Measurements from ENCODE around the gene EIF3L.

The EIF3L gene

GRCh38 chr22:37830093-37830842 lies 19.0 kb upstream of the EIF3L start:
- H3K27me3 ChIP-seq (replicated peaks; ENCODE audit: control insufficient read depth, insufficient read depth, low read length): no peaks in the 10 kb centered on the region
- no peak for TF ChIP-seq CTCF (IDR thresholded peaks at IDR 0.05; ENCODE audit: insufficient read depth, low read length, poor library complexity, severe bottlenecking)
- H3K36me3 ChIP-seq (ENCODE audit: control insufficient read depth, insufficient read depth, low read length): peaks cover 23% of the 10 kb centered on the region
- H3K4me3 ChIP-seq (replicated peaks; ENCODE audit: low read depth, low read length): no peak overlapping the region
- DNase-seq (ENCODE audit: extremely low read depth, insufficient read length): no peak

GRCh38 chr22:37831472-37831871 lies 17.7 kb upstream of the EIF3L start:
- no peak for TF ChIP-seq CTCF (IDR thresholded peaks at IDR 0.05; ENCODE audit: insufficient read depth, low read length, poor library complexity, severe bottlenecking)
- Histone ChIP-seq H3K4me3 (replicated peaks; ENCODE audit: low read depth, low read length) (no peak overlapping the region), H3K36me3 (ENCODE audit: control insufficient read depth, insufficient read depth, low read length) (peaks cover 23% of the 10 kb centered on the region), H3K27me3 (replicated peaks; ENCODE audit: control insufficient read depth, insufficient read depth, low read length) (no peaks in the 10 kb centered on the region)
- DNase-seq (ENCODE audit: extremely low read depth, insufficient read length): no peak

- H3K27me3 ChIP-seq (replicated peaks; ENCODE audit: control insufficient read depth, insufficient read depth, low read length): no peaks in the 10 kb centered on the region
- no peak for DNase-seq (ENCODE audit: extremely low read depth, insufficient read length)
- TF ChIP-seq CTCF (IDR thresholded peaks at IDR 0.05; ENCODE audit: insufficient read depth, low read length, poor library complexity, severe bottlenecking): no peak
- H3K4me3 ChIP-seq (replicated peaks; ENCODE audit: low read depth, low read length): no peak overlapping the region
- peaks cover 23% of the 10 kb centered on the region for H3K36me3 ChIP-seq (ENCODE audit: control insufficient read depth, insufficient read depth, low read length)
Observed at GRCh38 chr22:37832022-37832857, 17.0 kb upstream of the EIF3L start.

GRCh38 chr22:37842015-37842793 lies 7.0 kb upstream of the EIF3L start:
- DNase-seq (ENCODE audit: extremely low read depth, insufficient read length): no peak
- no peaks in the 10 kb centered on the region for H3K27me3 ChIP-seq (replicated peaks; ENCODE audit: control insufficient read depth, insufficient read depth, low read length)
- no peak for TF ChIP-seq CTCF (IDR thresholded peaks at IDR 0.05; ENCODE audit: insufficient read depth, low read length, poor library complexity, severe bottlenecking)
- H3K36me3 ChIP-seq (ENCODE audit: control insufficient read depth, insufficient read depth, low read length): peaks cover 9% of the 10 kb centered on the region
- no peak overlapping the region for H3K4me3 ChIP-seq (replicated peaks; ENCODE audit: low read depth, low read length)

- Histone ChIP-seq H3K4me3 (replicated peaks; ENCODE audit: low read depth, low read length) (peak overlapping the region; percentile 80), H3K36me3 (ENCODE audit: control insufficient read depth, insufficient read depth, low read length) (peaks cover 3% of the 10 kb centered on the region; the same call in 1 of the 2 replicates), H3K27me3 (replicated peaks; ENCODE audit: control insufficient read depth, insufficient read depth, low read length) (no peaks in the 10 kb centered on the region)
- no peak for DNase-seq (ENCODE audit: extremely low read depth, insufficient read length)
- no peak for TF ChIP-seq CTCF (IDR thresholded peaks at IDR 0.05; ENCODE audit: insufficient read depth, low read length, poor library complexity, severe bottlenecking)
Observed at GRCh38 chr22:37843741-37844089, 5.5 kb upstream of the EIF3L start.

Measured in GM06990 (cell line).